HG02588 (cell line): ENCODE measurements around the gene MANSC4.

Experiments
- ATAC-seq: cut with Tn5 transposase; IDR thresholded peaks from one replicate; pipeline ENCODE4 v1.9.1; 2021; ENCODE audit warnings: mild to moderate bottlenecking, moderate library complexity; ENCODE audit not compliant: unreplicated experiment

MANSC4 gene

DNA sequence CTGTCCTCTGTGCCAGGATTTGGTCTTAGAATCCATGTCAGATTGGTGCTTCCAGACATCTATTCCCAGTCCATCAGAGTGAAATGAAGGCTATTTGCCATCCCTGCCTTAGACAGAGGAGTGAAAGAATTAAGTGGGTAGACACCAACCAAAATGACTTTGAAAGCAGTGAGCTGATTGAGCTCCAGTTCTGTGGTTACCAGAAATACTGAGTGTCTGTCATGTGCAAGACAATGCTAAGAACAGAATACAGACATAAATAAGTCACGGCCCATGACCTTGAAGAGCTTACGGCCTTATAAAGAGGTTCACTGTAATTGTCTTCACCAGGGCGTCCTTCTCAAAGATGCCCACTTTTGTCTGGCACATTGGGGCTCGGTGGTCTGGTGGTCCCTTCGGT is 21.6 kb upstream of the MANSC4 start:
- no peak for ATAC-seq

DNA sequence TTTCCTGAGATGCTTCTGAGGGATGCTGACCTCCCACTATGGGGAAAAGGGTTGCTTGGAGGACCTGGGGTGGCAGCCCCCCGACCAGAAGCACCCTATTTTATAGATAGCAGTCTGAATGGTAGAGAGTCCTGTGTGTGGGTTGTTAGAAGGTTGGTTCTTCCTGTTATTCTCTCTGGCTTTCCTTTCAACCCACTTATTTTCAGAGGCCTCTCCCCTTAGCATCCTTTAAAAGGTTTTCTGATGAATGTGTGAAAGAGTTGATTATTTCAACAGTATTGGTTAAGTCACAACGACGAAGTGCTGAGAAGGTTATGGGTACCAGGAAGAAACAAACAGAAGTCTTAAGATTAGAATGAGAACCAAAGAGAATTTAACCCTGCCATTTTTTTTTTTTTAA is 20.8 kb upstream of the MANSC4 start:
- no peak for ATAC-seq

DNA sequence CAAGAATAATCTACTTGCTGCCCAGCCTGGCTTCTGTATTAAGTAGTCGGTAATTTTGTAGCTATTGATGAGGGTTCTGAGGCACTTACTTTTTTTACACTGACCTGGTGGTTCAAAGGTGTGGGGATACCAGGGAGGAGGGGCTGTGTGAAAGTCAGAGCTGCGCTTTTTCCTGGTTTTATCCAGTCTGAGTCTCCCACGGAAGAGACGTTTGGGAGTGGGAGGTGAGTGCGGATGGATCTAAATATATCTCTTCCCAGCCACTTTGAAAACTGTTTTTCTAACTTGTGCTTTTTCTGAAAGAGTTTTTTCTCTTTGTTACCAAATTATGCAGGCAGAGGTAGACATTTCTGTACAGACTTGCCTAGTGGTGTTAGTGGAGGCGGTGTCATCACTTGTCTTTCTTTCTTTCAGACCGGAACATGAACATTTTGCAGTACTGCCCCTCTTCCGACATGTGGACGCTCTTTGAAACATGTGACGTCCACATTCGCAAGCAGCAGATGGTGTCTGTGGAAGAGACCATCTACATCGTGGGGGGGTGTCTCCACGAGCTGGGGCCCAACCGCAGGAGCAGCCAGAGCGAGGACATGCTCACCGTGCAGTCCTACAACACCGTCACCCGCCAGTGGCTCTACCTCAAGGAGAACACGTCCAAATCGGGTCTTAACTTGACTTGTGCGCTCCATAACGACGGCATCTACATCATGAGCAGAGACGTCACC is 17.4 kb upstream of the MANSC4 start:
- no peak for ATAC-seq

DNA sequence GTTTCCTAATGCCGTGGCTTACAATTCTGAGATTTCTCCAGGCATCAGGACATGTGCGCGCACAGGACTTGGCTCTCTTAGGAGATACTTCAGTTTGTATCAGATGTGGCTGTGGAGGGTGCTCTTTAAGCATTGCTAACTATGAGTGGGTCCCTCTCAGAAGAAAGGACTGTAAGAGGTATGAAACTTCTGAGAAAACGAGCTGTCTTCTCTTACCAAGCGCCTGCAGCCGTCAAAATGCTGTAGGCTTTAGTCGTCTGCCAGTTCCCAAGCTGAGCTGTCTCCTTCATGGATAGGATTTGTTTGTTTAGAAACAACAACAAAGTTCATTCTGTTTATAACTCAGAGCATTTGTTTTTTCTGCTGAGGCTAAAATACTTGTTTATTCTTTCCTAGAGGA is 16.1 kb upstream of the MANSC4 start:
- no peak for ATAC-seq

DNA sequence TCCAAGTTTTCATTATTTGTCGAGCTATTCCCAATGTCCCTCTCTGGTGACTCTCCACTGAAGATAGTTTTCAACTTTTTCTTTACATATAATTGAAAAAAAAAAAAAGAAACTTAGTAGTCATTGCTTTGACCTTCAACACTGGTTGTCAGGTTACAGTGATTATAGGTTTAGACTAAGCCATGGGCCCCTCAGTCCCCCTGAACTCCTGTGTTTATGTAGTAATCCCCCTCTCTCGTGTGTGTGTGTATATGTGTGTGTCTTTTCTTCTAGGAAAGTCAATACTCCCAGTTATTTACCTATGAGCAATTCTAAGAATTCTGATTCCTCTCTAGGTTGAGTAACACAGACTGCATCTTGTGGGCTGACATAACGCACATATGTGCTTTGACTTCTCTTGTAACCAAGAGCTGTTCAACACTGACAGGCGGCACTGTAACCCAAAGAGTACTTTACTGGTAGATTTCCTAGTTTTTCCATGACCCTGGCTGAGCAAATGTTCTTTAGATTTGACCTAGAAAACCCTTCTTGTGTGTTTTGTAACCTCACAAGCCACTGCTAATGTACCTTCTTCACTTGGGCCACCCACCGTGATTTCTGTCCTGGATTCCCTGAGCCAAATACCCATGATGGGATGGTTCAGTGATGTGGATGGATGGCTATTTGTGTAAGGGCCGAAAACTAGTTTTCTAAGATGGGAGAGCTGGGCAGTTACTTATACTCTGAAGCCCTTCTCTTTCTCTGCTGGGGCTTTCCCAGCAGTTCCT is 15.0 kb upstream of the MANSC4 start:
- ATAC-seq: no peak

DNA sequence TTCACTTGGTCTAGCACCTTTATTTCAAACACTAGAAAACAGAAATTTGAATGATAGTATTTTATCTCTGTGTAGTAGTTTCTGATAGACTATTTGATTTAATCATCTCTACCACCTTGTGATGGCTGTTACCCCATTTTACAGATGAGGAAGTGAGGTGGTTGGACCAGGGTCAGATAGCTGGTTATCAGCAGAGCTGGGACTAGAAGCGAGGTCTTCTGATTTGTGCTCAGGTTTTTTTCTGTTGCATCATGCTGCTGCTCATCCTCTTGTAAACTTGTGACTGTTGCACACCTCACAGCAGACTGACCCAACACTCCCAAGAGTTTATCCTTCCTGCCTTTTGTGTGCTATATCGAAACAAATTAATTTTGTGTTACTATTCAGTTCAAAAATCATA is 10.1 kb upstream of the MANSC4 start:
- ATAC-seq: no peak

DNA sequence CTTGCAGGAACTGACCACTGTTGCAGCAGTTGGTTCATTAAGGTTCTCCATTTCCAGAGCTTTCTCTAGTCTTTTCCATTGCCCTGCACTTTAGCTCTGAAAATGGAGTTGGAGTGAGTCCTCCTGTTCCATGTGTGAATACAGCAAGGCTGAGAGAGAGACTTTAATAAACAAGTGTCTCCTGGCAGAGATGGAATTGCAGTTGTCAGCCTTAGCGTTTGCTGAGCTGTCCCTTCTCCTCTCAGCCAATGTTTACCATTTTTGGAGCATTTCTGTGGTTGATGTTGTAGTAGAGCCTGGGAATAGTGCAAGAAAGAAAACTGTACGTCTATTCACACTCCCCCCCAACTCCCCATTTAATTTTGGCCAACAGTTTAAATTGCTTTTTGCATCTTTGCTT is 7.5 kb upstream of the MANSC4 start:
- no peak for ATAC-seq

DNA sequence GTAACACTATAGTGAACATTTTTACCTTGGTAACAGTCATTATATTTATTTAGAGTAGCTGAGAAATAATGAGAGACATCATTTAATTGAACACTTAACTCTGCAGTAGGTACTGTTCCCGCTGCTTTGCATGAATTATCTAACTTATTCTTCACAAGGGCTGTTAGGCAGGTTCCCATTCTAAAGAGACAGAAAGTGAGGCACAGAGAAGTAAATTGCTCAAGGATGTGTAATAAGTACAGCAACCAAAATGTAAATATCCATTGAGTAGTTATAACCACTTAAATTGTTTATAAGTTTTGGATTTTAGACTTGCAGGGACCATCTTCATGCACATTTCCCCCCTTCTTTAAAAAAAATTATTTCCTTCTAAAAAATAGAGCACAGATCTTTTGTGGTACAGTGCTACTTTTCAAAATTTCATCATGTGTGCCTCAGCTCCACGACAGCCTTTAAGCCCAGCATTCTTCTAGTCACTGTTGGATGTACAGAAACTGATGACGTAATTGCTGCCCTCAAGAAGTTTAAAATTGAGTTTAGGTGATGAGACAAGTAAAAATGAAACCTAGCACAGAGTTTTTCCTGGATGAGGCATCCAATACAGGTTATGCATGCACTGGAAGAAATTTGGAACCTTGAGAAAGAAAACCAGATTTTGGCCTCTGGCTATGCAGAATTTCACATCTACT is 6.0 kb upstream of the MANSC4 start:
- ATAC-seq: no peak

DNA sequence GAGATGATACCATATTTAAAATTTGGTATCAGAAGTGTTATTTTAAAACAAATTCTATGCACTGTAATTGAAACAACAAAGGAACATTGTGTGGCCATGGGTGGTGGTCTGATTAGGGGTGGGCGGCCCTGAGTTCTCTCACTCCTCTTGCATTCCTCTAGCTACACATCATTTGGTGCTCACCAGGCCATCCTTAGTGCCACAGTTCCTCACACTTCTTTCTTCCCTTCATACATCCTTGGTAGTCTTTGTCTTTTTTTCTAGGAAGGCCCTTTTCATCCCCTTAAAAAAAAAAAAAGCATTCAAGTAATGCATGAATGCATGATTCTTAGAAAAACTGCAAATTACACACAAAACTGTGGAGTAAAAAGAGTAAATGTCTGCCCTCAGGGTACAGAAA is 2.4 kb upstream of the MANSC4 start:
- no peak for ATAC-seq

DNA sequence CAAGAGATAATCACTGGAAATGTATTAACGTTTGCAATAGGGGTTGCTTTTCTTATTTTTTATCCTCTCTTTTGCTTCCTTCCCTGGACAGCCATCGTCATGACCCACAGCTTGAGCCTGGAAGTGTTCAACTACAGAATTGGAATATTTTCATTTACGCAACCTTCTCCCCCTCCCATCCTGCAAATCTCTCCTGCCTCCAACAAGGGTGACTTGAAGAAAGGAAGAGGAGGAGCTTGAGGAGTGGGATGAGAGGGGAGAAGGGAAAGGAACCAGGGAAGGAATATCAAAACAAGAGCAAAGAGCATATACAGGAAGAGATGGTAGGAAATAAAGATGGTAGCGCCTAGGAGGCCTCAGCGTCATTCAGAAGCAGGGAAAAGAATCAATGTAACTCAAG is 1.6 kb upstream of the MANSC4 start:
- no peak for ATAC-seq

DNA sequence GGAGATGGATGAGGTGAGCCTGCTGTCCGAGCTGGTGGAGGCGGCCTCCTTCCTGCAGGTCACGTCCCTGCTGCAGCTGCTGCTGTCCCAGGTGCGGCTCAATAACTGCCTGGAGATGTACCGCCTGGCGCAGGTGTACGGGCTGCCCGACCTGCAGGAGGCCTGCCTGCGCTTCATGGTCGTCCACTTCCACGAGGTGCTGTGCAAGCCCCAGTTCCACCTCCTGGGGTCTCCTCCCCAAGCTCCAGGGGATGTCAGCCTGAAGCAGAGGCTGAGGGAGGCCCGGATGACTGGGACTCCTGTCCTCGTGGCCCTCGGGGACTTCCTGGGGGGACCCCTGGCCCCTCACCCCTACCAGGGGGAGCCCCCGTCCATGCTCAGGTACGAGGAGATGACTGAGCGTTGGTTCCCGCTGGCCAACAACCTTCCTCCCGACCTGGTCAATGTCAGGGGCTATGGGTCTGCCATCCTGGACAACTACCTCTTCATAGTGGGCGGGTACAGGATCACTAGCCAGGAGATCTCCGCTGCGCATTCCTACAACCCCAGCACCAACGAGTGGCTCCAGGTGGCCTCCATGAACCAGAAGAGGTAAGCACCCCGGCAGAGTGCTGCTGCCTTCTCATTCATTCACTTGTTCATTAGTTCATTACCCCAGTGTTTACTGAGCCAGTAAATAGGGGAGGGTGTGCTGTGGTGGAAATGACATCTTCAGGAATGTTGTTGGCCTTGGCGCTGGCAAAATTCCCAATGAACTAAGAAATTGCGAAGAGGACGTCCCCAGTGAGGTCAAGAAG is 774 bp upstream of the MANSC4 start:
- peak; percentile 25 for ATAC-seq

DNA sequence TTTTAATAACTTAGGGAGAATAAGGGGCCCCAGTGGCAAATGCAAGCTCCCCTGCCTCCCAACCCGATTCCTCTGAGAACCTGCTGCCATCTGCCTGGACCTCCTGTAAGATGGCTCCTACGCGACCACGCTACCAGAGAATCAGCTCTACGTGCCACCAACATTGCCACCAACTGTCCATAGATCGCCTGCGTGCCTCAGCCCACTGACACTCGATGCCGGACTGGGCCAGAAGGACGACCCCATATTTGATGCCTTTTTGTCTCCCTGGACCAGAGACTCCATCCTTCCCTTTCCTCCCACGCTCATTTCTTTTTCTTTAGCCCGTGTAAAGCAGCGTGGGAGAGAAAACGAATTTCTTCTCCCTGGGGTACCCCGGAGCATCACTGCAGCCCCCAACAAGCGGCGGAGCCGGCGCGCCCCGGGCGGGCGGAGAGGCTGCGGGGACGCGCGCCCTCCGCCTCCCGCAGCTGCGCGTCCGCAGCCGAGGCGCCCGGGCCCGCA is 568 bp downstream of the MANSC4 start:
- peak; percentile 13 for ATAC-seq

DNA sequence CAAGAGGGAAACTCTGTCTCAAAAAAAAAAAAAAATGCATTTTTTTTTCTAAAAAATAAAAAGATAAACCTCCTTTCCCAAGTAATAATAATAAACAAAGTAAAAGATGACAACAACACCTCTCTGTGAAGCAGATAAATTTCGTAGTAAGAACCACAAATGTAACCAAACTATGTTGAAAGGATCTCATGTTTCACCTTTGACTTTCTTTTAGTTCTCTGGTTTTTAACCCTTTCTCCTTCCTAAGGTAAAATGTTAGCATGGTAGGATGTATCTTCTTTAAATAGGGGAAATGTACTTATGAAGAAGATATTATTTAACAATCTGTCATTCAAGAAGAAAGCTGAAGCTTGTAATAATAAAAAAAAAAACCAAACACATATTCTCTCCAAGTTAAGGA is 1.8 kb downstream of the MANSC4 start:
- no peak for ATAC-seq

DNA sequence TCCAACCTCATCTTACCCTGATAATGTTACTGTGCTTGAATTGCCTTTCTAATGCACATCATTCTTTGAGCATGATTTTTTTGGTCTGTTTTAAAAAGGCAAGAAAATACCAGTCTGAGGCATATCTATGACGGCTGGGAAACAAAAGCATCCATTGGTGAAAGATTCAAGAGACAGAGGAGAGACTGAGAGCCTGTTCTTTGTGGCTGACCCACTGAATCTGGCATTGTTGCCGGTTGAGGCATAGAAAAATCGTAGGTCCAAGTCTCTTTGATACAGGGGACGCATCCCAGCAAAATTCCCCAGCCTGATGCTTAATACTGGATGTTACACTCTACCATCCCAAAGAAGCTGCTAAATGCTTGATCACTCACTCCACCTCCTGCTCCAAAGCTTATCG is 2.9 kb downstream of the MANSC4 start:
- ATAC-seq: no peak

DNA sequence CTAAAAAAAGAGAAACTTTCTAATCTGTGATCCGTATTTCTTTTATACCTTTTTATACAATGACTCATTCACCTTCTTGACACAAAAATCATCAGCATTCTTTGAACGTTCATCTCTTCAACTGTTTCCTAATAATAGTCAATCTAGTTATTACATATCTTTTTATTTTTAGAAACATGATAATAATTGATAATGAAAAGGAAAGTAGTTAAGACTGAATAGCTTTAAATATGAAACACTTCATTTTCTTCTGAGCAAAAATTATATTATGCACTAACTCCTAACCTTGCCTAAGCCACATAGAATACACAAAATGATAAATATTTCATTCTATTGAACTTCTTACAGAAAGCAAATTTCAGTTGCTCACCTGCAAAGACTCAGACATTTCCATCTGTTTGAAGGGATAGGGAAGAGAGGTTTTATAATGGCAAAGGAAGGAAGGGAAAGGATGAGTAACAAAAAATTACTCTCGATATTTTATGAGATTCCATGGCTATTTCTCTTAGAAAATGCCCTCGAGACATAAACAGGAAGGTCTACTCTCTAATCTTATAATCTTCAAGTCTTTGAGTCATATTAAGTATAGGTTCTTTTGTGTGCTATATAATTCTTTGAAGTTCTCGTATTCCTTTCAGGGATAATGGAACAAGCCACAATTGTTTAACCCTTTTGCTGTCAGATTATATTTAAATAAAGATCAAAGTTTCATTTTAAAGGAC is 7.5 kb downstream of the MANSC4 start:
- no peak for ATAC-seq

DNA sequence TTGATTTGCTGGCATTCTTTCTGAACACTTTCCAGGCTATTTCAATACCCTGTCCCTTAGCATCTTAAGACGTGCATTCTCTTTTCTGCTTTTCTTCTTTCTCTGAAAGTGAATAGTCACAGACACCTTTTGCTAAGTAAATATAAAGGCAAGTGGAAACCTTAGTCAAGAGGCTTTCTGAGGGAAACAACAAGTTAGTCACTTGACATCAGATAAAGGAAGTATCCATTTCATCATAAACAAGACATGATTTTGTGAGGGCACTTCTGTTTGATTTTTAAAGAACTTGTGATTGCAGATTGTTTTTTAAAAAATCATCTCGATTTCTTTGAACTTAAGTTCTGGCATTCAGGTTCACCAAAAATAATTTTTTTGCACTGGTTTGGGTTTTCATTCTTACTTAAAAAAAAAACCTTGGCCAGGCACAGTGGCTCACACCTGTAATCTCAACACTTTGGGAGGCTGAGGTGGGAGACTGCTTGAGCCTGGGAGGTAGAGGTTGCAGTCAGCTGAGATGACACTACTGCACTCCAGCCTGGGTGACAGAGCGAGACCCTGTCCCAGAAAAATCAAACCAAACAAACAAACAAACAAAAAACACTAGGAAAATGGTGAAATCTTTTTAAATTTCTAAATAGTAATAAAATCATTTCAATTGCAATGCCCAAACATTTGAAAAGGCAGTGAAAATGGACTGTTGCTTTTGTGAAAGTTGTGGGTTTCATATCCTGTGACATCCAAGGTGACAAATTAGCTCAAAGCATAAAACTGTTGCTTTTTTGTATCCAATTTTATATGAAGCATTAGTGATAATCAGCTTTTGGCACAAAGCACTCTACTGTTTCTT is 8.3 kb downstream of the MANSC4 start:
- no peak for ATAC-seq

DNA sequence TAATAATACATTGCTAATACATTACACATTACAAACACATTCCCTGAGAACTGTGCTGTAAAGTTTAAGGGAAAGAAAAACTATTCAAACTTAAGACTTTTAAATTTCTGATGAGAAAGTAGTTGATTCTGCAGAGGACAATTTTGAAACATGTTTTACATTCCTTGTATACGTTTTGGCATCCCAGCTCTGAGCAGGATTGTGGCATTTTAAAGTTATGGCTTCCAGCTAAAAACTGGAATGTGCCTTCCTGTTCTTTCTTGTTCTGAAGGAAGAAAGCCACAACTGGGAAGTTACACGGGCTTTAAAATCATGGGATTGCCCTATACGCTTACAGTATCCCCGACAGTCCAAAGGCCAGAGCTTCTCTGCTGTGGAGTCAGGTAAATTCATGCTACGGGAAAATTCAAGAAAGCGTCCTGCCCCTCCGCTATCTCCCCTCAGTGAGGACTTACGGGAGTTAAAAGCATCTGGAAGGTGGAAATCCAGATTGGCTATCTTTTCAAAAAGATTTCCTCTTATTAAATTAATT is 10.8 kb downstream of the MANSC4 start:
- ATAC-seq: no peak

DNA sequence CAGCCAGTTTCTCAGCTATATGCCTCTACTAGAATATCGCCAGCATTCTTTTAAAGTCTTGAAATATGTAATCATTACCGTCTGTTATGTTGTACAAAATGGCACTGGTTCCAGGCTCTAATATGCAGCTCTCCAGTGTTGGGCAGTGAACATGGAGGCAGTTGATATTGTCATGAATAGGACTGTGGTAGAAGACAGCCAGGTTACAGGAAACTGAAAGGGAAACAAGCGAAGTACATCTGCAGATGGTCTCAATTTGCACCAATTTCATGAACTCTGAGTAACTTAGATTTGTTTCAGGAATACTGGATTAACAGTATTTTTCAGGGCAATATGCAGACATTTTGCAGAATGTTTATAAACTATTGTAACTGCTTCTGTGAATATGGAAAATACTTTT is 13.4 kb downstream of the MANSC4 start:
- no peak for ATAC-seq

DNA sequence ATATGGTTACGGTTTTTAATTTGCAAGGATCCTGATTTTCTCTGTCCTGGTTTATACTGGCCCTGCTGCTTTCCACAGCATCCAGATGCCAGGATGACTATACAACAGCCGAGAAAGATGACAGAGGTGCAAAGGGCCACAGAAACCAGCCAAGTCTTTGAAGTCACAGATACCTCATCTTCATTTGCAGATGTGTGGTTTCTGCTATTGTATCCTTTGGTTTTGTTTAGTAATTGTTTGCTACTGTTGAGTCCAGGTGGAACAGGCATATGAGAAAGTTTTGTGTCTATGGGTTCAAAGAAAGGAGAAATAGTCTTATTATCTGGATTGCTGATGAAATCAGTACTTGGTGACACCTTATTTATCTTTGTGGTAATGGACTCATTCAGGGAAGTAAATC is 17.3 kb downstream of the MANSC4 start:
- ATAC-seq: no peak
